Astrocyte (in vitro differentiated cells and primary cell): ENCODE measurements around the gene PPP2R3A. TPM values are rescaled to one million over a fixed set of nuclear protein-coding genes. Genes with fewer than 3 reads are reported as not detected.
"Not testable (repeated sequence)": the region's sequence is repeated elsewhere in the genome, so short reads cannot be mapped to it uniquely, and the experiment has no call there.

ENCODE experiments used
- DNase-seq: peaks from one replicate; pipeline ENCODE4 v3.0.0-alpha.2; 2010; ENCODE audit warnings: low read depth
- FAIRE-seq: peaks from 2 replicates; lab custom pipeline; 2011; peaks lifted over from hg19 to GRCh38; lab: Jason Lieb, UNC
- H2AFZ ChIP-seq: 2 replicates; pipeline ENCODE4 v1.6.0; 2012; ENCODE audit warnings: low read depth, low read length, inconsistent platforms
- H3K27ac ChIP-seq: 2 replicates; pipeline ENCODE4 v1.5.1; 2011; ENCODE audit warnings: low read depth, low read length, inconsistent platforms
- H3K27me3 ChIP-seq: 2 replicates; pipeline ENCODE4 v1.6.0; 2011; ENCODE audit warnings: low read length, inconsistent platforms; ENCODE audit not compliant: insufficient read depth
- H3K36me3 ChIP-seq: 2 replicates; pipeline ENCODE4 v1.5.1; 2011; ENCODE audit warnings: low read length, inconsistent platforms; ENCODE audit not compliant: insufficient read depth
- H3K4me1 ChIP-seq: 2 replicates; pipeline ENCODE4 v1.5.1; 2011; ENCODE audit warnings: low read length, inconsistent platforms; ENCODE audit not compliant: insufficient read depth
- H3K4me2 ChIP-seq: 2 replicates; pipeline ENCODE4 v1.6.0; 2012; ENCODE audit warnings: low read length, inconsistent platforms
- H3K4me3 ChIP-seq: 2 replicates; pipeline ENCODE4 v1.5.1; 2011; ENCODE audit warnings: low read depth, mild to moderate bottlenecking, low read length, inconsistent platforms; ENCODE audit not compliant: insufficient read depth
- H3K79me2 ChIP-seq: 2 replicates; pipeline ENCODE4 v1.6.0; 2012; ENCODE audit warnings: mild to moderate bottlenecking, low read length, inconsistent platforms; ENCODE audit not compliant: insufficient read depth
- H3K9ac ChIP-seq: 2 replicates; pipeline ENCODE4 v1.6.0; 2012; ENCODE audit warnings: mild to moderate bottlenecking, low read length, inconsistent platforms
- H3K9me3 ChIP-seq: 2 replicates; pipeline ENCODE4 v1.5.1; 2012; ENCODE audit warnings: low read depth, mild to moderate bottlenecking, low read length, inconsistent platforms; ENCODE audit not compliant: insufficient read depth
- H4K20me1 ChIP-seq: 2 replicates; pipeline ENCODE4 v1.6.0; 2012; ENCODE audit warnings: low read length, inconsistent platforms; ENCODE audit not compliant: insufficient read depth
- H3K27ac Mint-ChIP-seq: one replicate; pipeline ENCODE4 v1.8.0; 2021; ENCODE audit warnings: mild to moderate bottlenecking, mixed read lengths; ENCODE audit not compliant: unreplicated experiment
- H3K27me3 Mint-ChIP-seq: one replicate; pipeline ENCODE4 v1.8.0; 2021; ENCODE audit warnings: low read depth, mixed read lengths; ENCODE audit not compliant: unreplicated experiment
- H3K36me3 Mint-ChIP-seq: one replicate; pipeline ENCODE4 v1.8.0; 2021; ENCODE audit warnings: low read depth, mixed read lengths; ENCODE audit not compliant: unreplicated experiment
- H3K4me1 Mint-ChIP-seq: one replicate; pipeline ENCODE4 v1.8.0; 2021; ENCODE audit warnings: low read depth, mixed read lengths; ENCODE audit not compliant: unreplicated experiment
- H3K4me3 Mint-ChIP-seq: one replicate; pipeline ENCODE4 v1.8.0; 2021; ENCODE audit warnings: mild to moderate bottlenecking, moderate library complexity, mixed read lengths; ENCODE audit not compliant: unreplicated experiment
- H3K9me3 Mint-ChIP-seq: one replicate; pipeline ENCODE4 v1.8.0; 2021; ENCODE audit warnings: mild to moderate bottlenecking, mixed read lengths; ENCODE audit not compliant: unreplicated experiment
- CTCF ChIP-seq: IDR thresholded peaks from 2 replicates; pipeline ENCODE4 v1.5.1; 2011; ENCODE audit warnings: low read depth, mild to moderate bottlenecking, inconsistent platforms, low read length, moderate library complexity; ENCODE audit not compliant: insufficient read depth
- EZH2 ChIP-seq: IDR thresholded peaks from 2 replicates; pipeline ENCODE4 v1.6.1; 2012; ENCODE audit warnings: mild to moderate bottlenecking, low read length, inconsistent platforms; ENCODE audit not compliant: insufficient read depth
- total RNA-seq: library from RNA; stranded (reverse); gene quantifications from 2 replicates; pipeline ENCODE4 v1.2.1, GENCODE V29; 2021

Gene PPP2R3A
- total RNA-seq, 1 donor from 2014 or later, result 18.7 TPM

- TF ChIP-seq EZH2 (no peak), CTCF (no peak)
- Histone ChIP-seq H3K79me2 (no peaks in the 10 kb centered on the region), H3K9me3 (no peaks in the 10 kb centered on the region), H3K27ac (no peak overlapping the region), H4K20me1 (no peaks in the 10 kb centered on the region), H3K4me1 (no peaks in the 10 kb centered on the region), H3K4me2 (no peak overlapping the region), H3K36me3 (no peaks in the 10 kb centered on the region), H2AFZ (no peak overlapping the region), H3K27me3 (no peaks in the 10 kb centered on the region), H3K9ac (no peak overlapping the region), H3K4me3 (no peak overlapping the region)
- no peaks in the 10 kb centered on the region for H3K36me3 Mint-ChIP-seq
- FAIRE-seq (no peak), DNase-seq (peak; percentile 37)
- no peak overlapping the region for H3K4me3 Mint-ChIP-seq
- peaks cover 2% of the 10 kb centered on the region for H3K27me3 Mint-ChIP-seq
- no peak overlapping the region for H3K27ac Mint-ChIP-seq
- H3K9me3 Mint-ChIP-seq, result peaks cover 6% of the 10 kb centered on the region
- peaks cover 6% of the 10 kb centered on the region for H3K4me1 Mint-ChIP-seq
Observed at GRCh38 chr3:135929670-135930069, 35.9 kb upstream of the PPP2R3A start.

- H3K27me3 Mint-ChIP-seq, result peaks cover 2% of the 10 kb centered on the region
- no peaks in the 10 kb centered on the region for H3K4me1 ChIP-seq
- H3K4me1 Mint-ChIP-seq, result peaks cover 6% of the 10 kb centered on the region
- FAIRE-seq (no peak), DNase-seq (no peak)
- H3K27ac ChIP-seq, result no peak overlapping the region
- no peak for TF ChIP-seq CTCF
- no peak for TF ChIP-seq EZH2
- no peaks in the 10 kb centered on the region for H3K79me2 ChIP-seq
- H3K4me3 ChIP-seq, result no peak overlapping the region
- no peaks in the 10 kb centered on the region for H4K20me1 ChIP-seq
- H3K9me3 Mint-ChIP-seq, result peaks cover 3% of the 10 kb centered on the region
- no peak overlapping the region for H3K4me2 ChIP-seq
- H2AFZ ChIP-seq, result no peak overlapping the region
- no peak overlapping the region for H3K9ac ChIP-seq
- H3K27ac Mint-ChIP-seq, result no peak overlapping the region
- H3K36me3 Mint-ChIP-seq, result no peaks in the 10 kb centered on the region
- H3K27me3 ChIP-seq, result no peaks in the 10 kb centered on the region
- no peaks in the 10 kb centered on the region for H3K36me3 ChIP-seq
- H3K4me3 Mint-ChIP-seq, result no peak overlapping the region
- H3K9me3 ChIP-seq, result no peaks in the 10 kb centered on the region
Observed at GRCh38 chr3:135930255-135930654, 35.3 kb upstream of the PPP2R3A start.

- not testable (repeated sequence) for H3K9ac ChIP-seq, H3K9me3 Mint-ChIP-seq, H3K4me1 ChIP-seq, H3K4me3 ChIP-seq, H3K79me2 ChIP-seq, H2AFZ ChIP-seq, H4K20me1 ChIP-seq, H3K4me1 Mint-ChIP-seq, FAIRE-seq, DNase-seq, H3K27me3 ChIP-seq, H3K4me3 Mint-ChIP-seq, H3K27ac ChIP-seq, H3K27ac Mint-ChIP-seq, H3K9me3 ChIP-seq, H3K36me3 ChIP-seq, H3K4me2 ChIP-seq, H3K36me3 Mint-ChIP-seq, H3K27me3 Mint-ChIP-seq
Observed at GRCh38 chr3:135935171-135935570, 30.4 kb upstream of the PPP2R3A start.

- not testable (repeated sequence) for H3K4me1 Mint-ChIP-seq, FAIRE-seq
Observed at GRCh38 chr3:135937766-135938165, 27.8 kb upstream of the PPP2R3A start.

More at GRCh38 chr3:135937766-135938165, 27.8 kb upstream of the PPP2R3A start:
- DNase-seq, H3K36me3 ChIP-seq, H3K9me3 Mint-ChIP-seq, H3K27me3 Mint-ChIP-seq, H3K4me2 ChIP-seq, H3K4me1 ChIP-seq, H3K9ac ChIP-seq, H3K27me3 ChIP-seq, H4K20me1 ChIP-seq, H3K4me3 ChIP-seq, H3K9me3 ChIP-seq, H3K27ac Mint-ChIP-seq, H3K4me3 Mint-ChIP-seq, H3K79me2 ChIP-seq, H3K36me3 Mint-ChIP-seq, H2AFZ ChIP-seq, H3K27ac ChIP-seq: not testable (repeated sequence)
